SK-N-SH (cell line): ENCODE measurements around the gene SESTD1.

Source experiments
- TF ChIP-seq, protein P1 (sequence below): fragments of 200-600 bp; sonication (generic); IDR thresholded peaks from 2 replicates; pipeline ENCODE4 v1.6.1; 2017; ENCODE audit warnings: antibody characterized with exemption, mild to moderate bottlenecking, moderate library complexity
- TF ChIP-seq, protein P2 (sequence below): IDR thresholded peaks from 2 replicates; pipeline ENCODE4 v1.4.0; 2012; ENCODE audit warnings: low read depth

DNA sequence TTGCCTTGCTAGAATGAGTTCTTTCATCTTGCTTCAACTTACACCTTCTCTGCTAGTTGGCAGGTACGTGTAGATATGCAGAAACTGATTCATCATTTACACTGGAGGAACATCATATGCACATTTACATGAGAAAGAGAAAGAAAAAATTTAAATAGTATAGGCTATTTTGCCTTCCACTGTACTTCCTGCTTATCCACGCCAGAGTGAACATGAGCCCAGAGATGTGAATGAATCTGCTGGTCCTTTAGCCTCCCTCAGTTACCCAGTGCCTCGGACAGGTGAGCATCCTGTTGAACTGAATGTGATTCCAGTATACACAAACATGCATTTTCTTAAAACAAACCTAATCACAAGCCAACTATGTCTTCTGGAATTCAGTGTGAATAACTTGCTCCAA, 83.6 kb downstream of the SESTD1 start:
- TF ChIP-seq, protein P1, sequence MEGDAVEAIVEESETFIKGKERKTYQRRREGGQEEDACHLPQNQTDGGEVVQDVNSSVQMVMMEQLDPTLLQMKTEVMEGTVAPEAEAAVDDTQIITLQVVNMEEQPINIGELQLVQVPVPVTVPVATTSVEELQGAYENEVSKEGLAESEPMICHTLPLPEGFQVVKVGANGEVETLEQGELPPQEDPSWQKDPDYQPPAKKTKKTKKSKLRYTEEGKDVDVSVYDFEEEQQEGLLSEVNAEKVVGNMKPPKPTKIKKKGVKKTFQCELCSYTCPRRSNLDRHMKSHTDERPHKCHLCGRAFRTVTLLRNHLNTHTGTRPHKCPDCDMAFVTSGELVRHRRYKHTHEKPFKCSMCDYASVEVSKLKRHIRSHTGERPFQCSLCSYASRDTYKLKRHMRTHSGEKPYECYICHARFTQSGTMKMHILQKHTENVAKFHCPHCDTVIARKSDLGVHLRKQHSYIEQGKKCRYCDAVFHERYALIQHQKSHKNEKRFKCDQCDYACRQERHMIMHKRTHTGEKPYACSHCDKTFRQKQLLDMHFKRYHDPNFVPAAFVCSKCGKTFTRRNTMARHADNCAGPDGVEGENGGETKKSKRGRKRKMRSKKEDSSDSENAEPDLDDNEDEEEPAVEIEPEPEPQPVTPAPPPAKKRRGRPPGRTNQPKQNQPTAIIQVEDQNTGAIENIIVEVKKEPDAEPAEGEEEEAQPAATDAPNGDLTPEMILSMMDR = no peak
- TF ChIP-seq, protein P2, sequence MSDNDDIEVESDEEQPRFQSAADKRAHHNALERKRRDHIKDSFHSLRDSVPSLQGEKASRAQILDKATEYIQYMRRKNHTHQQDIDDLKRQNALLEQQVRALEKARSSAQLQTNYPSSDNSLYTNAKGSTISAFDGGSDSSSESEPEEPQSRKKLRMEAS = no peak
